ENCODE measurements around the gene VANGL2.

- no peak for TF ChIP-seq CTCF (IDR thresholded peaks at IDR 0.05; ENCODE audit: low read length)
- TF ChIP-seq EZH2 (IDR thresholded peaks at IDR 0.05; ENCODE audit: borderline replicate concordance, low read length), result no peak
Observed at GRCh38 chr1:160474392-160475242, 74.3 kb downstream of the VANGL2 start.

Data from OCI-LY1 (cell line).